SH-SY5Y (cell line): Measurements from ENCODE around the gene CCDC171.

Experiments
- GATA2 ChIP-seq: IDR thresholded peaks from 2 replicates; pipeline ENCODE4 v1.6.1; 2011; ENCODE audit warnings: mild to moderate bottlenecking, low read depth, low read length
- GATA3 ChIP-seq: IDR thresholded peaks from 2 replicates; pipeline ENCODE4 v1.6.1; 2011; ENCODE audit warnings: low read depth, mild to moderate bottlenecking, low read length, moderate library complexity

The CCDC171 gene

DNA sequence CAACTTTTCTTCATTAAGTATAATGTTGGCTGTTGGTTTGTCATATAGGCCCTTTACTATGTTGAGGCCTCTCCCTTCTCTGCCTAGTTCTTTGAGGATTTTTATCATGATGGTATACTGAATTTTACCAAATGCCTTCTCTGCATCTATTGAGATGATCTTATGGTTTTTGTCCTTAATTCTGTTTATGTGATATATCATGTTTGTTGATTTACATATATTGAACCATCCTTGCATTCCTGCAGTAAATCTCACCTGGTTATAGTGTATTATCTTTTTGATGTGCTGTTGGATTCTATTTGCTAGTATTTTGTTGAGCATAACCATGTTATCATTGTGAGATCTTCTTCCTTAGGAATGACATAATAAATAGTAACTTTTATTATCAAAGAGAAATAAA is 362.9 kb downstream of the CCDC171 start:
- TF ChIP-seq GATA2 (no peak), GATA3 (no peak)

DNA sequence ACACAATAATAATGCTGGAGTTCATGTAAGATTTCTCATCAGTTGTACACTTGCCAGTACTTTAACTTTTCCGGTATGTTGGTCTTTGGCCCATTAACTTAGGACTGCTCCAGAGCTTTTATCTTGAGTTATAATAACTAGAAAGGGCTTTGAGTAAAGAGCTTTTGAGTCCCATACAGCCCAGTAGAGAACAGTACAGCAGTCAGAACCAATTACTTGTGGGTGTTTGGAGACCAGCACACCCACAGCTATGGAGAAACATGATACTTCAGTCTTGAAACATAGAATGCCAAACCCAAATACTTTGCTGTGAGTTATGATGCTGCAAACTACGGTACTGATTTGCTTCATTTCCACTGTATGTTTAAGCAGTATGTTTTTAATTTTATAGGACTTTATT is 374.3 kb downstream of the CCDC171 start:
- TF ChIP-seq GATA3 (no peak), GATA2 (no peak)

DNA sequence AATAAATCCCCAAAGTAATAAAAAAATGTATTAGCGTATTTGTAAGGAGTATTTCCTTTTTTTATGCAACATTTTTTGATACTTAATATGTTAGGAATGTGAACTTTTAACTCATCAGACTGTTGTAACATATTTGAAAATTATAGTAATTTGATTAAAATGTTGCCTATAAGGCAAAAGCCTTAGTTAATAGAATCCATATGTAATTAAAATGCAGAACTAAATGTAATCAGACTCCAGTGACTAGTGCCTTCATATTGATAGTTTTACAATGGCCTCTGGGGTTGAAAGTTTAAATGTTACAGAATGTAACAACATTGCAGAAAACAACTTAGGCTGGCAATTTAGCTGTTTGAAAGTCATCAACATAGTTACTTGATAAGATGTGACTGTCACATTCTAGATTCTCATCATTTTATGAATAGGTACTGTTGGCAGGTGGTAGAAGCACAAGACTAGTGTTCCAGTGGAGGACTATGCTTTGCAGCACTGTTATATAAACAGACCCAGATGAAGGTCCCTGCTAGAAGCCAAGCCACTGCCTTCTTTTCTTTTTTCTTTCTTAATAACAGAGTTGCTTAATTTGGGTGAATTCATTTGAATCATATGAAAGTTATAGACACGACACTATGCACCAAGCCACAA is 382.9 kb downstream of the CCDC171 start:
- no peak for TF ChIP-seq GATA2
- TF ChIP-seq GATA3: no peak

DNA sequence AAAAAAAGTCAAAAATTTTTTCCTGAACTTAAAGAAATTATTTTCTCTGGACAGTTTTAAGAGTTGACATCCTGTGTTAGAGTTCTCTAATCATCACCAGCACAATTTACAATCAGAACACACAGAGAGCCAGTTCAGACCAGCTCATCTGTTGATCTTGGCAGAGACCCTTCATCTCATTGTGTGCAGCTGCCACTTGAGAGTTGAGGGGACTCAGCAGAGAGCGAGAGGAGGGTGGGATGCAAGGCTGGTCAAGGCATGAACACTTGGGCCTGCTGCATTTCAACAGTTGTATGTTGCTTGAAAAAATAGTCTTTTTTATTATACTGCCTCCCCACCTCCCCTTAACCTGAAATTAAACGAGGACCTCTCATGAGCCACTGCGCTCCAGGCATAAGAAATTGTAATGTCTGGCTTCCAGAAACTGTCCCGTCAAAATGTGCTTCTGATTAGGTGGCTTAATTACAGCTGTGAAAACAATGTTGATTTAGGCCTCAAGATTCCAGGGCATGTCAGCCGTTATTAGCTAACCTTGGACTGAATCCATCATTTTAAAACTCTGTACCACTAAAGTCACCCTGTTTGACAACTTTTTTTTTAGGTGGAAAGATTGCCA is 383.6 kb downstream of the CCDC171 start:
- no peak for TF ChIP-seq GATA2
- TF ChIP-seq GATA3: no peak

DNA sequence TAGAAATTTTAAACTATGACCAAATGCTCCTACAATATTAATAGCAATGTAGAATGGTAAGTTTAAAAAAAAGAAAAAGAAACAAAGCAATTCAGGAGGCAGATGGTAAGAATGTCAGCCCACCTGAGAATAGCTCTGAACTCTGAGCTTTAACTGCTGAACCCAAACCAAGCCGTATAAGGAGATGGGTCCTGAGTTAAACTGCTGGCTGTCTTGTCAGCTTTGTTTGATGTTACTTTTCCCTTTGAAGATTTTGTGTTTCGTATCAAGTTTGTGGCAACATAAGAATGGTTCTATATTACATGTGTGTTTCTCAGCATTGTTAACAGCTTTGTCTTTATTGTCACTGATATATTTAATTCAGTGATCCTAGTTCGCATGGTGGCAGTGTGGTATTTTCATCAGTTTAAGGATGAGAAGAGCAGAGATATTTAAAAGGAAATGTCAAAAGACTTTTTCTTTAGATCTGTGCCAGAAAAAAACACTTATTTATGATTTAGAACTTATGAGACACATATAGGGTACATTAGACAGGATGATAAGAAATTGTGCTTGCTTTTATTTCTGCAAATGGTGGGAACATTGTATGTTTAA is 390.1 kb downstream of the CCDC171 start:
- no peak for TF ChIP-seq GATA2

DNA sequence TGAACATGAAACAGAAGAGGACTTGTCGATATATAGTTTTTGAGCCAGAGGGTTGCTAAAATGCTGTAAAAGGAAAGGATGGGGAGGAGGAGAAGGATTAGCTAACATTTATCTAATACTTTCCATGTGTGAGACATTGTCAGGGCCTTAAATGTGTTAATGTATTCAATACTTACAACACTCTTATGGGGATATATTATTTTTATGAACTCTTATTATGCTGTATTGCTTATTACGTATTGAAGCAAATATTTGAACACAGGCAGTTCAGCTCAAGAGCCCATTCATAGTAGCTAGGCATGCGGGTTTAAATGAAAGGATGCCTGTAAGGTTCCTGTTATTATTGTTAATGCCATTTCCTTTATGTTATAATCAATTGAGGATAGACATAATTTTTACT is 391.5 kb downstream of the CCDC171 start:
- TF ChIP-seq GATA2 (no peak), GATA3 (no peak)

DNA sequence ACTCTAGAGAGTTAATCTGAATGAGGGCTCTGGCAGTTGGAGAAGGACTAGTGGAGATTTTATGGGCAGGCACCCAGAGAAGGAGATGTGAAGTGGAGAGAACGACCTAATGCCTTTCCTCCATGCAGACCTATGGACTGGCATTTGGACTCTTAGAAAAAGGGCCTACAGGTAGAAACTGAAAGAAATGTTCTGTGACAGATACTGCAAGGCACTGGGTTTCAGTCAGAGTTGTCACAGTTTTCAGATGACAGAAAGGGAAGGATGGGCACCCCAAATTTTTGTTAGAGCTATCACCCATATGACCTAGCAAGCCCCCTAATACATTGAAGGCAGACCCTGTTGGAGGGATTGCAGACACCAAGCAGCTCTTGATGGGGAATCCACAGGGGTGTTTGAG is 406.8 kb downstream of the CCDC171 start:
- TF ChIP-seq GATA2: no peak
- no peak for TF ChIP-seq GATA3

DNA sequence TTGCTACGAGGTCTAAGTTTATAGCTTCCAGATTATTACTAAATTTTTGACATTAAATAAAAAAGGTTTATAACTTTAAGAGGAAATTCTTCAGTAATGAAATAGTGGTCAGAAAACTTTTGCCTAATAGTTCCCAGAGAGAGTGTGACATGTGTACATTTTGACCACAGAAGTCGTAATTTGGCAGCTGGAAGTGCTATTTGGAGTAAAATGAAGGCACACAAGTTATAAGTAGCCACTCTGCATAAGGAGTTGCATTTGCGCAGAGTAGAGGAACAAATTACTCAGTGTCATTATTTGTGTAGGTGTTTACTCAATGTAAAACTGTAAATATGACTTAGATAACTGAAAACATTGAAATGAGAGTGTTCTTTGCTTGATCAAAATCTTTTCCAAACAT is 408.4 kb downstream of the CCDC171 start:
- TF ChIP-seq GATA3 (no peak), GATA2 (no peak)

DNA sequence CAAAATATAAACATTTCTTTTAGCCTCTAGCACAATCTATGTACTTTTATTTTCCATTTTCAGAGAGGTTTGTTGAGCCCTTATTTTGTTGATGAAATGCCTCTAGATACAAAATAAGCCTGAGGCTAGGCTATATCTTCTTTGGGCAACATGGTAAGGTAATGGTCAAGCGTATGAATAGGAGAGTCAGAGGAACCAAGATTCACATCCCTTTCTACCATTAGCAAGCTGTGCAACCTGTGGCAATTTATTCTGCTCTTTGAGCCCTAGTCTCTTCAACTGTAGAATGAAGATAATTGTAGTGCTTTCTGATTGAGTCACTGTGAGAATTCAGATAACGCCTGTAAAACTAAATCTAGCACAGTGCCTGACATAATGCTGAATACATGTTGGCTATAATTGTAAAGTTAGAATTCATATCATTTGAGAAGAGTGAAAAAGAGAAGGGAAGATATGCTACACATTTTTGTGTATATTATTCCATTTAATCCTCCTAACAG is 412.5 kb downstream of the CCDC171 start:
- TF ChIP-seq GATA3 (no peak), GATA2 (no peak)

DNA sequence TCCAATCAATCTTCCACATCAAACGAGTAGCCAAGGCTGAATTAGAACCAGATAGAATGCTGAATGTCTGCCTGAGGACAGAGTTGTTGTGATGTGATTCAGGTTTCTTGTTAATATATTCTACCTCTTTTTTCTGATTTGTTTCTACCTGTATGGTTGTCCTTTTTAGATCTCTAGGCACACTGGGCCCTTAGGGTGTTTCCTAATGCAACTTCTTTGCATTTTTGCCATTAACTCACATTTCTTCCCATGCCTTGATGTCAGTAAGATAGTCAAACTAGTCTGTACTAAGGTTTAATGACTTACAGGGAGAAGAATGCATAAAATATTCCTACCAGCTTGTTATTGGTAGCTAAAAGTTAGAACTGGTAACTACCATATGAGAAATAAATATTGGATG is 413.6 kb downstream of the CCDC171 start:
- no peak for TF ChIP-seq GATA2
- no peak for TF ChIP-seq GATA3

DNA sequence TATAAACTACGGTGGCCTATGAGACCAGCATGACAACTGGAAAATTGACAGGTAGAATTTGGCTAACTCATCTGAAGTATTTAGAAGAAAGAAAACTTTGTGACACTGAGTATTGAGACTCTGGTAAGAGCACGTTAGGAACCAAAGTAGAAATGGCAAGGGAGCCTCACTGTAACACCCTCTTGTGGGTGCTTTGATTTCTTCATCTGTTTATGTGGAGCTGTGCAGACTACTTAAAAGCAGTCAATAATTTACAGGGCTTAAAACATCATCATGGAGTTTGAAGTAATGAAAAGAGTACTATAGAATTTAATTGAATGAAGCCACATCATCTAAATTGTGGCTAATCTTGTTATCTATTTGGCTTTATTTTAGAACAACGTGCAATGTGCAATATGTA is 414.2 kb downstream of the CCDC171 start:
- TF ChIP-seq GATA2: no peak
- no peak for TF ChIP-seq GATA3

DNA sequence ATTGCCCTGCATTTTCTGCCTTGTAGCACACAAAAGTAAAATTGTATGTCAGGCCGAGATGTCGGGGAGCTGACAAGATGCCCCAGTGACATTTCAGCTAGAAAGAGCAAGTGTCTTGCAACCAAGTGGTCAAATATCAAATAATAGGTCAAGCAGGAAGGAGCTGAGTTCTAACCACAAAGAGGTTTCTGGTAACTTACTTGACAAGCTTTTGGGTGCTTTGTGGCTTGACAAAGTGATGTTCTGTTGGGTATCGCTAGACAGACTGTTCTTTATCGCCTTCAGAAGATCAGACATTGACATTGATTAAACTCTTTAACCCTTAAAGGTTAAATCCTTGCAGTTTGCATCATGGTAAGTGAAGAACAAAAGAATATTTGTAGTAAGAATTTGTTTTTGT is 419.9 kb downstream of the CCDC171 start:
- TF ChIP-seq GATA2 (no peak), GATA3 (no peak)

DNA sequence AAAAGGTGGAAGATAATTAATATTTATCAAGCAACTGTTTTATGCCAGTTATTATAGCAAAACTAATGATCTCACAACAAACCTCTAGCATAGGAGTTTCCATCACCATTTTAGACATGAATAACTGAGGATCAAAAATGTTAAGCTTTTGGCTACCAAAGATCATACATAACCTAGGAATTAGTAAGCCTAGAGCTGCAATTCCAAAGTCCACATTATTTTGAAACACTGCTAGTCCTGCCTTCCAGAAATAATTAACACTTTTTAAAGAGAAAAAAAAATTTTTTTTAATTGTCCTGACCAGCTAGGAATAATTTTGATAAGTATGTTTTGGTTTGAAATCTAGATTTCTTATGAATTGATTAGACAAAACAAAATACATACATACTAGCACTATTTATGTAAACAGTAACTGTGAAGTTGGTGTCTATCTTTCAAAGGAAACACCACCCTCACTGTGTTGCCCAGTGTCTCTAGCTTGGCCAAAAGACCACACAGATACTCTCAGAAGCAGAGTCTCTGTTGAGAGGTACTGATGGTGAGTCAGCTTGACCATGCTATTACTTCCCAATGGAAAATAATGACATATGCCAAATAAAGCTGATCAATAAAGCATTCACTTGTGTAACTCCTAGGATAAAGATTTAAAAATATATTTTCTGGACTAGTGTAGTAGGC is 422.4 kb downstream of the CCDC171 start:
- TF ChIP-seq GATA3 (no peak), GATA2 (no peak)

DNA sequence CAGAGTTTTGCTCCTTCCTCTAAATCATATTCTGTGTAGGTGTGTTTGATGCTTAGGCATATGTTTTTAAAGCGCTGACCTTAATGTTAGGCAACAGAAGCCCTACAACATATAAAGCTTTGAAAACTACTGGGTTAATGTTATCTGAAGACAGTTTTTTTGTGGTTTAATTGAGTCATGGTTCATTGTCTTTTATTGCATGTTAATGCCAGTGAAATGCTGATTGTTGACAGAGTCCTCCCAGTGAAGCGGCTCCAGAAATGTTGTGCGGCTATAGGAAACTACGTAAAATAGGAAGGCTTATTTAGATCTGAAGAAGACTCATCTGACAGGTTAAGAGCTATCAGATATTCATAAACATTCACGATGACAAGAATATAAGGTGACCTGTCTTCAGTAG is 424.6 kb downstream of the CCDC171 start:
- no peak for TF ChIP-seq GATA2
- TF ChIP-seq GATA3: no peak

DNA sequence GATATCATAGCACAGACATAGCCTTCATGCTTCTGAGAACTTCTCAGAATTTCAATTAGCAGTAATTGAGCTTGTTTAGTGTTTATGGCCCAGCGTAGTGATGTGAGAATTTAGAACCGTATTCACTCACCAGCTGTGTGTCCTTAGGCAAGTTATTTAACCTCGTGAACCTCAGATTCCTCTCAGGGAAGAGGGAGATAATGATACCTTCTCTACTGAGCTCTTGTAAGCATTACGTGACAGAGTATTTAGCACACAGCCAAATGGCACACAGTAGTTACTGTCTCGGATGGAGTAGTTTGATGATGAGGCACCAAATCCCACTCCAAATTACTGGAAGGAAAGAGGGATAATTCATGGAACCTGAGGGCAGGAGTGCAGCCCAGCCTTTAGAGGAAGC is 429.3 kb downstream of the CCDC171 start:
- TF ChIP-seq GATA2: no peak
- TF ChIP-seq GATA3: no peak
